WTC11 (cell line): Measurements from ENCODE around the gene ZNF486. TPM values are rescaled to one million over a fixed set of nuclear protein-coding genes. Genes with fewer than 3 reads are reported as not detected.
A peak's percentile ranks its signal among the peaks of the same experiment; 100 is the strongest.
"Not testable (repeated sequence)": the region's sequence is repeated elsewhere in the genome, so short reads cannot be mapped to it uniquely, and the experiment has no call there.

Source experiments
- ATAC-seq: fragments of 200-7000 bp; cut with Tn5 transposase; 2 replicates; pipeline ENCODE4 v1.10.0; 2021; ENCODE audit warnings: mild to moderate bottlenecking, moderate library complexity
- CTCF ChIA-PET: fragments of 300-600 bp; sonication (Branson Sonifier 250); formaldehyde crosslinking; loops from one replicate; lab custom pipeline; 2021; ENCODE audit warnings: antibody characterized with exemption; lab: Charles Lee
- POLR2A ChIA-PET: fragments of 350-600 bp; sonication (Branson Sonifier 250); formaldehyde crosslinking; loops from one replicate; lab custom pipeline; 2021; ENCODE audit warnings: antibody characterized with exemption; lab: Charles Lee
- DNase-seq: peaks from one replicate; pipeline ENCODE4 v3.0.0; 2021; ENCODE audit warnings: low spot score
- H3K27ac Mint-ChIP-seq: 2 replicates; pipeline ENCODE4 v1.8.0; 2021; ENCODE audit warnings: mixed read lengths
- H3K27me3 Mint-ChIP-seq: 2 replicates; pipeline ENCODE4 v1.8.0; 2021; ENCODE audit warnings: low read depth, mild to moderate bottlenecking, moderate library complexity, mixed read lengths
- H3K36me3 Mint-ChIP-seq: 2 replicates; pipeline ENCODE4 v1.8.0; 2021; ENCODE audit warnings: mixed read lengths
- H3K4me1 Mint-ChIP-seq: 2 replicates; pipeline ENCODE4 v1.8.0; 2022; ENCODE audit warnings: mixed read lengths
- H3K4me3 Mint-ChIP-seq: 2 replicates; pipeline ENCODE4 v1.8.0; 2021; ENCODE audit warnings: mild to moderate bottlenecking, moderate library complexity, mixed read lengths
- H3K9me3 Mint-ChIP-seq: 2 replicates; pipeline ENCODE4 v1.8.0; 2021; ENCODE audit warnings: mixed read lengths
- ATF6 ChIP-seq: sonication (generic); formaldehyde crosslinking; IDR thresholded peaks from 2 replicates; pipeline ENCODE4 v1.8.1; 2023; ENCODE audit warnings: mild to moderate bottlenecking, missing genetic modification reagents
- GTF2I ChIP-seq: fragments of 250-450 bp; sonication (Bioruptor Pico); conservative IDR thresholded peaks from 2 replicates; pipeline ENCODE4 v1.4.0; 2021; ENCODE audit warnings: mild to moderate bottlenecking
- NFYB ChIP-seq: sonication (generic); formaldehyde crosslinking; conservative IDR thresholded peaks from 2 replicates; pipeline ENCODE4 v1.8.0; 2022; ENCODE audit warnings: low read depth, missing genetic modification reagents
- NR1H2 ChIP-seq: sonication (generic); formaldehyde crosslinking; IDR thresholded peaks from 2 replicates; pipeline ENCODE4 v1.9.0; 2021; ENCODE audit warnings: mild to moderate bottlenecking, moderate library complexity, missing genetic modification reagents
- PRDM15 ChIP-seq: sonication (generic); formaldehyde crosslinking; IDR thresholded peaks from 2 replicates; pipeline ENCODE4 v1.8.0; 2022; ENCODE audit warnings: missing genetic modification reagents
- ZNF425 ChIP-seq: fragments of 250-450 bp; sonication (Bioruptor Pico); conservative IDR thresholded peaks from 2 replicates; pipeline ENCODE4 v1.9.0; 2021; ENCODE audit warnings: mild to moderate bottlenecking
- total RNA-seq: library from RNA; stranded (reverse); gene quantifications from 3 replicates; pipeline ENCODE4 v1.2.3, GENCODE V29; 2021

Gene ZNF486
- total RNA-seq, 1 experiment from 2014 or later: 22.3 TPM

- H3K4me3 Mint-ChIP-seq, H3K9me3 Mint-ChIP-seq, H3K27ac Mint-ChIP-seq, H3K27me3 Mint-ChIP-seq: not testable (repeated sequence)
- ATAC-seq (peak; percentile 89), DNase-seq (peak; percentile 54)
- Mint-ChIP-seq H3K36me3 (peaks cover 16% of the 10 kb centered on the region), H3K4me1 (peaks cover 25% of the 10 kb centered on the region)
- ChIA-PET CTCF (interaction anchor here (0.8 to 0.9 kb wide), 2 partner anchors 16 to 155 kb away, joined by 3 to 5 read pairs; no protein-coding TSS in a partner anchor), POLR2A (interaction anchor here (0.5 to 1.3 kb wide), 2 partner anchors 15 to 294 kb away, joined by 3 to 8 read pairs; partner anchors contain the start of gene ZNF486)
- peak; percentile 57 for TF ChIP-seq NFYB (CRISPR knock-in tag)
These were observed 14.5 kb upstream of the ZNF486 start for GRCh38 chr19:20152506-20152905.

GRCh38 chr19:20153281-20153680 is 13.7 kb upstream of the ZNF486 start:
- Mint-ChIP-seq H3K4me1 (peaks cover 25% of the 10 kb centered on the region), H3K27ac (no peak overlapping the region)

More at GRCh38 chr19:20153281-20153680, 13.7 kb upstream of the ZNF486 start:
- no peak for DNase-seq
- ChIA-PET POLR2A (interaction anchor here (1.3 kb wide), 1 partner anchor 14 kb away, joined by 8 read pairs; the partner anchor contains the start of gene ZNF486), CTCF (interaction anchor here (0.8 to 0.9 kb wide), 2 partner anchors 15 to 156 kb away, joined by 3 to 5 read pairs; no protein-coding TSS in a partner anchor)
- H3K36me3 Mint-ChIP-seq: peaks cover 13% of the 10 kb centered on the region
- no peak for ATAC-seq
- H3K9me3 Mint-ChIP-seq: peaks cover 5% of the 10 kb centered on the region
- peaks cover 6% of the 10 kb centered on the region; the same call in 1 of the 2 replicates for H3K27me3 Mint-ChIP-seq
- TF ChIP-seq ATF6 (CRISPR knock-in tag) (no peak), GTF2I (CRISPR knock-in tag) (no peak), ZNF425 (CRISPR knock-in tag) (no peak), NR1H2 (CRISPR knock-in tag) (no peak), PRDM15 (CRISPR knock-in tag) (no peak)
- no peak overlapping the region for H3K4me3 Mint-ChIP-seq
